Measurements from ENCODE around the gene RETREG1.

DNA sequence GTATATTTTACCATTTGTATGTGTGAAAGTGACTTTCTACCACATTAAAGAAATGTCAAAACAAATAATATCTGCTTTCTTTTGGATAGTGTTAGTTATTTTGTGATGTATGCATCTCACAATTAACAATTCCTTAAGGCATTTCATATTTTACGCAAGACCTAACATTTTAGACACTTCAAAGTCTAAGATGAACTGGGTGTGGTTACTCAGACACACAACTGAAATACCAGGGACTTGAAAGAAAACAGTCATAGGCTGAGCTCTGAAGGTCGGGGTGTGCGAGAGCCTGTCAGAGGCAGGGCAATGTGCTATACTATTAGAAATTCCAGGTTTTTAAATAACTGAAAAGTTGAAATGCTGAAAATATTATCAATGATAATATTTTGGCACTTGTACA, 106.7 kb downstream of the RETREG1 start:
- TF ChIP-seq, protein P1, sequence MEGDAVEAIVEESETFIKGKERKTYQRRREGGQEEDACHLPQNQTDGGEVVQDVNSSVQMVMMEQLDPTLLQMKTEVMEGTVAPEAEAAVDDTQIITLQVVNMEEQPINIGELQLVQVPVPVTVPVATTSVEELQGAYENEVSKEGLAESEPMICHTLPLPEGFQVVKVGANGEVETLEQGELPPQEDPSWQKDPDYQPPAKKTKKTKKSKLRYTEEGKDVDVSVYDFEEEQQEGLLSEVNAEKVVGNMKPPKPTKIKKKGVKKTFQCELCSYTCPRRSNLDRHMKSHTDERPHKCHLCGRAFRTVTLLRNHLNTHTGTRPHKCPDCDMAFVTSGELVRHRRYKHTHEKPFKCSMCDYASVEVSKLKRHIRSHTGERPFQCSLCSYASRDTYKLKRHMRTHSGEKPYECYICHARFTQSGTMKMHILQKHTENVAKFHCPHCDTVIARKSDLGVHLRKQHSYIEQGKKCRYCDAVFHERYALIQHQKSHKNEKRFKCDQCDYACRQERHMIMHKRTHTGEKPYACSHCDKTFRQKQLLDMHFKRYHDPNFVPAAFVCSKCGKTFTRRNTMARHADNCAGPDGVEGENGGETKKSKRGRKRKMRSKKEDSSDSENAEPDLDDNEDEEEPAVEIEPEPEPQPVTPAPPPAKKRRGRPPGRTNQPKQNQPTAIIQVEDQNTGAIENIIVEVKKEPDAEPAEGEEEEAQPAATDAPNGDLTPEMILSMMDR (IDR thresholded peaks at IDR 0.05) = no peak
- TF ChIP-seq POLR2A (IDR thresholded peaks at IDR 0.05) = no peak

Data from lower leg skin (tissue), 3 donors.